ENCODE results near the gene SYNE1.

GRCh38 chr6:152186840-152187239, 450.3 kb downstream of the SYNE1 start:
- TF ChIP-seq CTCF (IDR thresholded peaks at IDR 0.05): no peak
- no peak for TF ChIP-seq POLR2A (IDR thresholded peaks at IDR 0.05)

Measured in sigmoid colon (tissue), 3 donors.